NCI-H1105 (cell line): Measurements from ENCODE around the gene POLN.
A peak's percentile ranks its signal among the peaks of the same experiment; 100 is the strongest.

Source experiments
- DNase-seq: peaks from one replicate; lab custom pipeline; 2025; lab: John Stamatoyannopoulos, UW

POLN gene

DNA sequence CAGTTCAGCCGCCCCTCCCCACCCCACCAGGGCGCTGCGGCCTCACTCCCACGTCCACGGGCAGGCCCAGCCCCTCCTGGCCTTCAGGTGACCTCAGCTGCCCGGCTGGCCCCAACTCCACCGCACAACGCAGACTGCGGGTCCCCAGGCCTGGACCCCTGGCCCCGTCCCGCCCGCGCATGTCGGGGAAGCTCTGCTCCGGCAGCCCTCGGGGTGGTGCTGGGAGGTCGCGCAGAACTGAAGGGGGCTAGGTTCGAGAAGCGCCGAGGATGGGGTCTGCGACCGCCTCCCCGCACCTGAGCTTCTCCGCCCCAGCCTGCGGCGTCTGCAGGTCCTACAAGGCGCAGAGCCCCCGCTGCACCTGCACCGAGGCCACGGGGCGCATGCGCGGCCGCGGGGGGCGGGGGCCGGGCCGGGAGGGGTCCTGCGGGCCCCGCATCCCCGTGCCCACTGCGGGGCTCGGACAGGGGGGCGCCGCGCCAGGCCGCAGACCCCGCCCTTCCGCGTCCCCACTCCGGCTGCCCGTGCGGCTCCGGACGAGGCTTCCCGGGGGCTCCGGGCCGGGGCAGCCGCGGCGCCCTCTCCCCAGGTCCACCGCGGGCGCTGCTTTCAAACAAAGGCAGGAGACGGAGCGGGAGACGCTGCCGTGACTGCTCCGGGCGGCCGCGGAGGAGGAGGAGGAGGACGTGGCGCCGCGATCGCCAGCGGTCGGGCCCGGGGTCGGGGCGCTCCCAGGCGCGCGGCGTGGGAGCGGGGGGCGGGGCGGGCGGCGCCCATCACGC is 183.5 kb downstream of the POLN start:
- DNase-seq: peak; percentile 34

DNA sequence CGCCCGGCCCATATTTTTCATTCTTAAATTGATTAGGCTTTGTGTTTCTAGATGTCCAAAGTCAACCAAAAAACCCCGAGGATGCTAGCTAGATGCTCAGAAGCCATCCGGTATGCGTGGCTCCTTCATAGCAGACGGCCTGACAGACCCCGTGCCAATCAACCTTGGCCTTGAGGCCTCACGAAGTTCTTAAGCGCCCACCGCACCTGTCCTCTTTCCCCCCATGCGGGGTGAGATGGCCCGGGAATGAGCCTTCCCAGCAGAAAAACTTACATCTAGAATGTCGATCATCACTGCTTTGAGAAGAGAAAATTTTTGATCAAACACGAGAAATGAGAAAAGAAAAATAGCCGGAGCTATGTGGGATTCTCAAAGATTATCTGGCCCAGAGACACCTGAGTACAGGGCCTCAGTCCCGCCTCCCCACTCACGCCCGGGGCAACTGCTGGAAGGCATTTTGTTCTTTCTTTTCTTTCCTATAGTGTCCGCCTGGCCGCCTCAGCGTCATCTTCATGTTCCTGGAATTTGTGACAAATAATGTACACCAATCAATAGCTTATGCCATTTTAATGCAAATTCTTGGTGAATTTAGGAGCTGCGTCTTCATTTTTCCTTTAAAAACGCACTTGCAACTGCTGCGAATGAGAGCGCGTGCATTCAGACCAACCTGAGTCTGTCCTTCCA is 184.4 kb downstream of the POLN start:
- no peak for DNase-seq

DNA sequence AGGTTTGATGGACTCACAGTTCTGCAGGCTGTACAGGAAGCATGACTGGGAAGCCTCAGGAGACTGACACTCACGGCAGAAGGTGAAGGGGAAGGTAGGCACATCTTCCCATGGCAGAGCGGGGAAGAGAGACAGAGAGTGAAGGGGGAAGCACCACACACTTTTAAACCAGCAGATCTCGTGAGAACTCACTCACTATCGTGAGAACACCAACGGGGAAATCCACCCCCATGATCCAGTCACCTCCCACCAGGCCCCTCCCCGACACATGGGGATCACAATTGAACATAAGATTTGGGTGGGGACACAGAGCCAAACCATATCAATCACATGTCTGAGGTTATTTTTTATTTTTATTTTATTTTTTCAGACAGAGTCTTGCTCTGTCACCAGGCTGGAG is 187.7 kb downstream of the POLN start:
- DNase-seq: no peak

DNA sequence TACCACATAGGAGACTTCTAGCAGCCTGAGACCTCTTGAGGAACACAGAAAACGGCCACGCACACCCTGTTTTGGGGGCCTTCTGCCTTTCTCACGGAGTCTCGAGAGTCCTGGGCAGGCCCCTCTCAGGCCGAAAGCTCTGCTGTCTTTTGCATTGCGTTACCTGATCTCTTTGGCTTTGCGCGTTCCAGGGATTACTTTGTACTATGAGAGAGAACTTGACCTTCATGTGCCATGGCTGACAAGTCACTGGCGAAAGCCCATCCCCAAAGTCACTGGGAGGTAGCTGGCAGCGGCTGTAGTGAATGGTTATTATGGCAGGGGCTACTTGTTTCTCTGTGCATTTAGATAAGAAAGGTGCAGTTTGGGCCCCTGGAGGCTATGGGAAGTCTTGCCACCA is 190.8 kb downstream of the POLN start:
- DNase-seq: no peak

DNA sequence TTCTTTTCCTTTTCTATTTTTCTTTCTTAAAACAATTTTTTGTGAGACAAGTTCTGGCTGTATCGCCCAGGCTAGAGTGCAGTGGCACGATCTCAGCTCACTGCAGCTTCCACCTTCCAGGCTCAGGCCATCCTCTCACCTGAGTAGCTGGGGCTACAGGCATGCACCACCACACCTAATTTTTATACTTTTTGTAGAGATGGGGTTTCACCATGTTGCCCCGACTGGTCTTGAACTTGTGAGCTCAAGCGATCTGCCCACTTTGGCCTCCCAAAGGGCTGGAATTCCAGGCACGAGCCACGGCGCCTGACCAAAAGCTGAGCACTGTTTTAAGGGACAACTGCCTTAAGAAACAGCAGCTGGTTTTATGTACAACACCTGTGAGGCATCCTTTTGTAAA is 192.1 kb downstream of the POLN start:
- DNase-seq: no peak

DNA sequence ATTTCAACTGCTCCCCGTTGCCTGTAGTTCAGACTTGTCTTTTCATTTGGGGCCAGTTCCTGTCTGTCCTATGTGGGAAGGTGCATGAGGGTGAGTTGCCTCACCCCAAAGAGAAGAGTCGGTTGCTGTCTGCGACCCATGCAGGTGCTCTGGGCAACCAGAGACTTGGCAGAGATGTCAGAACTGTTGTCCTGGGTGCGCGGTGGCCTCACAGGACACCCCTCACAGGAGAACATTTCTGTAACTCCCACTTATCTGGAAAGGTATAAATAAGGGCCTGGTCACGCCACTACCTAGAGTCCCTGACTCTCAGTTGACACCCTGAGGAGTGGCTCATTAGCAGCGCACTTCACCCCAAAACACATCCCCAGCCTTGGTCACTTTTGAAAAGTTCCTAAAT is 192.5 kb downstream of the POLN start:
- no peak for DNase-seq

DNA sequence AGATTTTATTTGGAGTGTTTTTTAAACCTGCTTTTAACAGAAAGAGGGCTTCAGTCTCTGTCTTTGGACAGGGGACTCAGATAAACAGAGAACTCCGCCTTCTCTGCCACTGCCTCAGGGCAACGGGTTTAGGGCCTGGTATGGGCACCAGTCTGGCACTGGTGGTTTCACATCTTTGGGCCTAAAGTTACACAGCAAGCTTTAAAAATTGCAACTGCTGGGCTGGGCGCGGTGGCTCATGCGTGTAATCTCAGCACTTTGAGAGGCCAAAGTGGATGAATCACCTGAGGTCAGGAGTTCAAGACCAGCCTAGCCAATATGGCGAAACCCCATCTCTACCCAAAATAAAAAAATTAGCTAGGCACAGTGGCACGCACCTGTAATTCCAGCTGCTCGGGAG is 193.1 kb downstream of the POLN start:
- no peak for DNase-seq

DNA sequence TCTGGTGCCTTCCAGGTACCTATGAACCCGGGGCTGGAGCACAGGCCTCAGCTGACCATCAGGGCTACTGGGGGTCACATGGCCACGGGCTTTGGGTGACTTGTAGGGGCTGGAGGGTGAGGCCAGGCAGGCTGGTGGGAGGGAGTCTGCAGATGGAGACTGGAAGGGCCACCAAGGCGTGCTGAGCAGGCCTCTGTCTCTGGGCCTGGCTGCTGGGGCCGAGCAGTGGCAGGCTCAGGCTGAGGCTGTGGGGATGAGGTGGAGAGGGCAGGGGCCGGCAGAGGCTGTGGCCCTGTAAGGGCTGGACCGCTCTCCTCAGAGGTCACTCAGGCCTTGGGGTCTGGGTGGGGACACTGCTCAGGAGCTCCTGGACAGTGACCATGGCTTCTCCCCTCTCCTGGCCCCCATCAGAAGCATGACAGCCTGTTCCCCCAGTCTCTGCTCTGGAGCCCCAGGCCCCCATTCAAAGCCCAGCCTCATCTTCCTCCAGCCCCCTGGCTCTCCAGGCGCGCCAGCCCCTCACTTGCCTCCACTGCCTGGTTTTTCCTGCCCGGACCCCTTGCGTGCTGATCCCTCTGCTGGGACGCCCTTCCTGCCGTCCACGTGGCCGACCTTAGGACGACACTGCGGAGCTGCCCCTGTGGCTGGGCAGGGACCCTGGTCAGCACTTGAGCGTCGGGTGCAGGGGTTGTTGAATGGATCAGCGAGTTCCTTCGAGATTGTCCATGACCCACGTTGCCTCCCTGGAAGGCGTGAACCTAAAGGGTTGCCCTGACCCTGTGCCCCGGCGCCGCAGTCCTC is 193.9 kb downstream of the POLN start:
- DNase-seq: no peak

DNA sequence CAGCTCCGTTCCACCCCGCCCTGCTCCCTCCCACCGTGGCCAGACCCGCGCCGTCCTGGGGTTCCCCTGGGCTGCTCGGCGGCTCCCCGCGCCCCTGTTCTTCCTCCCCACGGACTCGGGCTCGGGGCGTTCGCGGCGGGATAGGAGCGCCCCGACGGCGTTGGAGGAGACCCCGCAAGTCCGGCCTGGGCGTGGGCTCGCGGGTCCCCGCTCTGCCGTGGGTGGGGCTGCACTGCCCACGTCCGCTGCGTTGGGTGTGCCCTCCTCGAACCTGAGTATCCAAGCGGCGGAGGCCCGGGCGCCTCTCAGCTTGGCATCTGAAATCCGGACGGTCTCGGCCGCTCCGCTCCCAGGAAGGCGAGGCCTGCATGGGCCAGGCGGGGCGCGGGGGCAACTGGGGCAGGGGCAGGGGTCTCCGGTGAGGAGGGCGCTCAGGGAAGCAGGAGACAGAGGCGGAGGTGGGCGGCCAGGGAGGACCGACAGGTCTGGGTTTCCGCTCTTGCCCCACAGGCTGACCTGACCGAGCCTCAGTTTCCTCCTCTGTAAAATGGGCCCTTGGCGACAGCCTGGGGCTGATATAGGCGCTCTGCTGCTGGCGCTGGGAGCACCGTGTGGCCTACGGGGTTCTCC is 194.8 kb downstream of the POLN start:
- no peak for DNase-seq

DNA sequence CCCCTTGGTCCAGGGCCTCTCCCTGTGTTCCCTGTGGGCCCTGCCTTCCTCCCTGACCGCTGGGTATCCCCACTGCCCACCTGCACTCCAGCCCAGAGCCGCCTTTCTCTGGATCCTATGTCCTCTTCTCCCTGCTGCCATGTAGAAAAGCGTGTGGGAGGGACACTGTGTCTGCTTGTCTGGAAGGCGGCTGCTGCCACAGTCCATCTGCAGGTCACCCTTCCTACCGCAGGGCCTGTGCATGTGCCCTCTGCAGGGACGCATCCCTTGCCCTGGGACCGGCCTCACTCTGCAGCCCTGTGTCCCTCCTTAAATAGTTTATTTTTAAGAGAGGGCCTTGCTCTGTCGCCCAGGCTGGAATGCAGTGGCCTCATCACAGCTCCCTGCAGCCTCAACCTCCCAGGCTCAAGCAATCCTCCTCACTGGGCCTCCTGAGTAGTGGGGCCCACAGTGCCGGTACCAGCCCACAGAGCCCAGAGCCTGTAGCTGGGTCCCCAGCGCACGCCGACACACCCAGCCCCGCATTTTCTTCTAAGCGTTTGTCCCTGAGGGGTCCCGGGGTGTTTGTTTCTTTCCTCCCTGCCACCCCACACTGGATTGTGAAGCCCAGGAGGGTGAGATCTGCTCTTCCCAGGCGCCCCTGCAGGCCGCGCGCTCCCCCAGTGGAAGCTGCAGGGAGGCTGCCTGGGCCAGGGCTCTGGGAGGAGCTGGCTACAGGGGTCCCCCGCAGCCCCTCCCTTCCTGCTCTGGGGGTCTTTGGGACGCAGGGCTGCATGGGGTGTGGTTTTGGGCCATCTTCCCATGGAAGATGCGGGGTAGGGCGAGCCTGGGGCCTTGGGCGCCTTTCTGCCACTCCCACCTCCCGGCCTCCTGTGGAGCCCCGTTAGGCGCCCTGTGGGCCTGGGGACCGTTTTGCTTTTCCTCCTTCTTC is 195.6 kb downstream of the POLN start:
- no peak for DNase-seq

DNA sequence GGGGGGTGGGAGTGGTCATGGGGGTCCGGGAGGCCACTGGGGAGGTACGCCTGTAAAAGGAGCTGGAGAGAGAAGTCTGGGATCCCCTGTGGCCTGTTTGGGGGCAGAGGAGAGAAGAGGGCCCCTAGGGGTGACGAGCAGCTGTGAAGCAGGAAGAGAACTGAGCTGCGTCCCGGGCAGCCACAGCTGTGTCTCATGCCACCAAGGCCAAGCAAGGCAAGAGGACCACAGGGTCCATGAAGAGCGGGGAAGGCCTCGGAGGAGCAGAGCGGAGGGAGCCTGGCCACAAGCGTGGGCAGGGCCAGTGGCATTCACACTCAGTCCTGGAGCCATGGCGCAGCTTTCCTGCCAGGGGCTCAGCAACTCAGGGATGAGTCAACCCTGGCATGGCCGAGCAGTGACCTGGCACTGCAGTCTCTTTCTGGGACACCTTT is 196.4 kb downstream of the POLN start:
- no peak for DNase-seq

DNA sequence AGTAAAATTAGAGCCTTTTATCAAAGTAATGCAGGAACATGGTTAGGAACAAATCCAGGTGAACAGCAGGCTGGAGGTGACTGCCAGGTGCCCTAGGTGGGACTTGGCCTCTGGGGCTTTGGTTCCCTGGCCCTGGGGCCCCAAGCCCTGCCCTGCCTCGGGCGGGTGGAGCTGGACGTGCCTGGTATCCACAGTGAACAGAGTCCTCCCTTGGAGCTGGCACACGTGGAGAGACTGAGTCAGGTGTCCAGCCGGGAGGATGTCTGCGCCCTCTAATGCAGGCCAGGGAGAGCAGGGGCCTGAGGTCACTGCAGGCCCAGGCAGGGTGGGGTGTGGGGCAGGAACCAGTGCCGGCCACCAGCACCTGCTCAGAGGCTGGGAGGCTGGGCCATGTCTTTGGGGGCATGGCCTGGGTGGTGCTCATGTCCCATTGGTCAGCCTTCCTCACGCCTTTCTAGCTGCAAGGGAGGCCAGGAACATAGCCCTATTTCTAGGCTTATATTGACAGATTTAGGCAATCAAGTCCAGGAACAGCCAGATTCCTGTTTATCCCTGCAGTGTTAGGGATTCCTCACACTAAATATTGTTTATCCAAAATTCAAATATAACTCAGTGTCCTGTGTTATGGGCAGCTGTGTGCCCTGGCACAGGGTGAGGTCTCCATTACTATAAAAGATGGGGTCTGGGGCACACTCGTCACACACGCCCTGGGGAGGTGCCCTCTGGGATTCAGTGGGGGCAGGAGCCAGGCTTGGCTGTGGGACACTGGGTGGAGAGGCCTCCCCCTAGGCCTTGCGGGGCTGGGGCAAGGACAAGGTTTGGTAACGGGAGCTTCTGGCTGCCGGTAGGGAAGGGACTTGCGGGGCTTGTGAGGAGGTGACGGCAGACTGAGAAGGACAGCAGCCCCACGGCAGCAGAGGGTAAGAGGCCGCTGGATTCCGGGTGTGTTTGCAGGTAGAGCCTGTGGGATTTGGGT is 197.1 kb downstream of the POLN start:
- no peak for DNase-seq

DNA sequence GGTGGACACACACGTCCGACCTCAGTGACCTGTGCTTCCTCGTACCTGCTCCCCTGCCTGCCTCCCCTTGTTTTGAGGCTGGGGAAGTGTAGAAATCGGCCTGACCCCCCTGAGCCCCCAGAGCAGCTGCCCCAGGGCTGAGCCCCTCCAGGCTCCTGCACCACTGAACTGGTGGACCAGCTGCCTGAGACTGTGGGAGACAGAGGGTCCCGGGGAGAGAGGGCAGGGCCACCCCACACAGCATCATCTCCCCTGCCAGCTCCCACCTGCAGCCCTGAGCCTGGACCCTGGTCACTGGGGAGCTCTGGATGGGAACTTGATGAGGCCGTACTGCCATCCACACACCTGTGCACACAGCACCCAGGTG is 197.8 kb downstream of the POLN start:
- no peak for DNase-seq

DNA sequence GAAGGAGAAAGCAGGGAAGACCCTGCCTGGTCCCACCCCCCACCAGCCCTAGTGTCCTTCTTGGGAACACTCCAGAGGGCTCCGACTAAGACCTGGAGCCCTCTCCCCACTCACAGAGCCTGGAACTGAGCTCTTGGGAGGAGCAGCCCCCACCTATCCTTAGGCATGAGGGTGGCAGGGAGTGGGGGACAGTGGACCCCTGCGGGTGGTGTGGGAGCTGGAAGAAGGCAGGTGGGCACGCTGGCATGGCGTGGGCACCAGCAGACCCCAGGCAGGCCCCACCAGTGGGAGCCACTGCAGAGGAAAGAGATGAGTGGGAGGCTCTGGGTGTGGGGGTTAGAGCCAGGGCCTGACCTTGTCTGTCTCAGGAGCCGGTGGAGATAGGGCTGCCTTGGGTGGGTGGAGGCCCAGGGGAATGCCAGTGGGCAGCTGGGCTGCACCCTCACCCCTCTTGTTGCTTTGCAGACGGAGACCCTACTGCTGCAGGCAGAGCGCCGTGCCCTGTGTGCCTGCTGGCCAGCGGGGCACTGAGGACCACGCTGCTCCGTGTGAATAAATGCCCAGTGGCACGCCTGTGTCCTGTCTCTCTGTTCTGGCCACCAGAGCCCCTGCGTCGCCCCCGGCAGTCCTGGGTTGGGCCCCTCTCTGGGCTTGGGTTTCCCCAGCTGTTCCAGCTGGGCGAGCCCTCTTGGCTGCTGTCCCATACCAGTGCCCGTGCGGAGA is 198.4 kb downstream of the POLN start:
- no peak for DNase-seq

DNA sequence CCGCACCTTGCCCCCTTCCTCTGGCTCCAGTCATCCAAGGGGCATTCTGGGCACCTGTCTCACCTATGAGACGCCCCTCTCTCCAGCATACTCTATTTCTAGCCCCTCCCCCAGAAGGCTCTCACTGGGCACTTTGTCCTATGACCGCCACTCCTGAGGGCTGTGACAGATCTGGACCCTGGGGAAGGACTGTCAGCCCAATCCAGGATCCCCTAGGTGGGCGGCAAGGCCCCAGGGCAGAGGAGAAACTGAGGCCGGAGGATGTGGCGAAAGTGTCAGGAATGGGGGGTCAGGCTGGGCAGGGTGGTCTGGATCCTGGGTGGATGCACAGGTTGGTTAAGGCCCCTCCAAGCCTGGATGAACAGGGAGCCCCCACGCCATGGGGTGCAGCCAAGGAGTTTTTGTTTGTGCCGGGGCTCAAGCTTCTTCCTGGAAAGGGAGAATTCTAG is 198.9 kb downstream of the POLN start:
- no peak for DNase-seq

DNA sequence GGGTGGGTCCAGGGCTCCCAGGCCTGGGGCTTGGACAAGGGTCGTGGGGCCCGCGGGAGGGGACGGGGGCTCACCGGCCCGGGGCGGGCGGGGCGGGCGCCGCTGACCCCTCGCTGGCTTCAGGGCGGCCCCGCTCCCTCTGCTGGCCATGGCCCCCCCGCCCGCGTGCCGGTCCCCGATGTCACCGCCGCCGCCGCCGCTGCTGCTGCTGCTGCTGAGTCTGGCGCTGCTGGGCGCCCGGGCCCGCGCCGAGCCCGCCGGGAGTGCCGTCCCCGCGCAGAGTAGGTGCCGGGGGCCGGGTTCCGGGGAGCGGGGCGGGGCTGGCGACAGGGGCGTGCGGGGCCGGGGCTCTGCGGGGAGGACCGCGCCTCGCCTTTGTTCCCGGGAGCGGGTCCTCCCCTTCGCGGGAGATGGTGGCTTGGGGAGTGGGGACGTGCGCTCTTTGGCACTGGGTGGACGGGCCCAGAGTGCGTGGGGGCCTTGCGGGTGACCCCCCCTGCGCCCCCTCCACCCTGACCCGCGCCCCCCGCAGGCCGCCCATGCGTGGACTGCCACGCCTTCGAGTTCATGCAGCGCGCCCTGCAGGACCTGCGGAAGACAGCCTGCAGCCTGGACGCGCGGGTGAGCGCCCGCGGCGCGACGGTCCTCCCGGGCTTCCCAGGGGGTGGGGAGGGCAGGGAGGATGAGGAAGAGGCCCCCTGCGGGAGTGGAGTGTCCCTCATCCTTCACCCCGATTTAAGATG is 199.5 kb downstream of the POLN start:
- DNase-seq: no peak

DNA sequence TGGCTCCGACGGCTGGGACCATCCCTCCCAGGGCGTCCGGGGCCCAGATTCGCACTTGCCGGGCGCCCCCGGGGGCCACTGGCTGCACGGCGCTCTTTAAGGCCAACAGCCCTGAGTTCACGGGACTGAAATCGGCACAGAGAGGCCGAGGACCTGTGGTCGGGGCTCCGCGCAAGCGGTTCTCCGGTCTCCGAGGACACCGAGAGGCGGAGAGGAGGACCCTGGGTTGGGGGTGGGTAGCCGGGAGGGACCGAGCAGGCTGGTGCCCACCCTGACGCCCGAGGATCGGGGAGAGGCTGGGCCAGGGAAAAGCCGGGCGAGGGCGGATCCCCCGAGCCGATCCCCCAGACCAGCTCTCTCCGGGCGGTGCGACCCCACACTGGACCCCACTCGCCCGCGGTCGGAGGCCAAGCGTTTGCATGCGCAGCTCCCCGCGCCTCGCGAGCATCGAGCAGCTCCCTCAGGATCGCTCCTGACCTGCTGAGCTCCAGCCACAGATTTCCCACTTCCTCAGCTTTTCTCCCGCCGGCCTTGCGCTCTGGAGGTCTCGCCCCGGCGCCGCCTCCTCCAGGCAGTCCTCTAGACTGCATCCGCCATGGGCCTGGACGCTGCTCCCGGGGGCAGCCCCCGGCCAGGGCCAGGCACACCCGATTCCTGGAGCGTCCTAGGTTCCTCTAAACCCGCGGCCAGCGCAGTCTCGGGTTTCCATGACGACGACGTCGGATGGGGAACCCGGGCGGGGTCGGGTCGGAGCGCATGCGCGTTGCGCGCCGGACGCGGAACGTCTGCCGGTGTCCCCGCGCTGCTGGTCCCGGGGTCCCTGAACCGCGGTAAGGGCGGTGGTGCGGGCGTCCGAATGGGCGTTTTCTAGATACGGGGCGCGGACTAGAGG is 200.4 kb downstream of the POLN start:
- DNase-seq: peak; percentile 72
